MM.1S (cell line): ENCODE results near the gene ZNF791.

ENCODE experiments used
- DNase-seq: peaks from one replicate; pipeline ENCODE4 v3.0.0-alpha.2; 2015
- H2AFZ ChIP-seq: fragments of 300-600 bp; sonication (generic); 2 replicates; pipeline ENCODE4 v1.6.0; 2016; ENCODE audit warnings: antibody characterized with exemption, low read length
- H3F3A ChIP-seq: fragments of 300-600 bp; sonication (generic); 2 replicates; pipeline ENCODE4 v1.6.1; 2016; ENCODE audit warnings: mild to moderate bottlenecking, antibody characterized with exemption, low read length, moderate library complexity, mixed read lengths; ENCODE audit not compliant: insufficient read depth
- H3K27ac ChIP-seq: fragments of 300-600 bp; sonication (generic); 2 replicates; pipeline ENCODE4 v1.5.1; 2016; ENCODE audit warnings: mild to moderate bottlenecking, low read length
- H3K27me3 ChIP-seq: fragments of 300-600 bp; sonication (generic); replicated peaks from 2 replicates; pipeline ENCODE4 v1.6.0; 2016; ENCODE audit warnings: low read length; ENCODE audit not compliant: insufficient read depth
- H3K36me3 ChIP-seq: fragments of 300-600 bp; sonication (generic); replicated peaks from 2 replicates; pipeline ENCODE4 v1.6.1; 2016; ENCODE audit warnings: mild to moderate bottlenecking, low read length, mixed read lengths; ENCODE audit not compliant: insufficient read depth
- H3K4me1 ChIP-seq: fragments of 300-600 bp; sonication (generic); 2 replicates; pipeline ENCODE4 v1.6.1; 2016; ENCODE audit warnings: low read length, mixed read lengths
- H3K4me2 ChIP-seq: fragments of 300-600 bp; sonication (generic); 2 replicates; pipeline ENCODE4 v1.6.0; 2016; ENCODE audit warnings: low read depth, low read length
- H3K4me3 ChIP-seq: fragments of 300-600 bp; sonication (generic); 2 replicates; pipeline ENCODE4 v1.5.1; 2016; ENCODE audit warnings: low read length, mixed read lengths
- H3K79me2 ChIP-seq: fragments of 300-600 bp; sonication (generic); 2 replicates; pipeline ENCODE4 v1.6.1; 2016; ENCODE audit warnings: mixed run types, low read length, mixed read lengths
- H3K9ac ChIP-seq: fragments of 300-600 bp; sonication (generic); 2 replicates; pipeline ENCODE4 v1.6.1; 2016; ENCODE audit warnings: low read length, mixed read lengths
- H3K9me2 ChIP-seq: fragments of 300-600 bp; sonication (generic); replicated peaks from 2 replicates; pipeline ENCODE4 v1.6.1; 2016; ENCODE audit warnings: mild to moderate bottlenecking, low read length, mixed read lengths; ENCODE audit not compliant: insufficient read depth
- H3K9me3 ChIP-seq: fragments of 300-600 bp; sonication (generic); replicated peaks from 2 replicates; pipeline ENCODE4 v1.6.1; 2016; ENCODE audit warnings: mild to moderate bottlenecking, low read length, mixed read lengths; ENCODE audit not compliant: insufficient read depth
- H4K20me1 ChIP-seq: fragments of 300-600 bp; sonication (generic); 2 replicates; pipeline ENCODE4 v1.6.1; 2016; ENCODE audit warnings: mild to moderate bottlenecking, low read length, moderate library complexity, mixed read lengths; ENCODE audit not compliant: insufficient read depth
- EZH2 ChIP-seq: fragments of 300-600 bp; sonication (generic); optimal IDR thresholded peaks from 2 replicates; pipeline ENCODE3; 2017; ENCODE audit warnings: low read depth, mild to moderate bottlenecking, antibody characterized with exemption, low read length, mixed read lengths
- EZH2phosphoT487 ChIP-seq: fragments of 300-600 bp; sonication (generic); IDR thresholded peaks from 2 replicates; pipeline ENCODE4 v1.6.1; 2018; ENCODE audit warnings: antibody characterized with exemption, low read length
- TF ChIP-seq, protein P1 (sequence below): fragments of 300-600 bp; sonication (generic); IDR thresholded peaks from 2 replicates; pipeline ENCODE4 v1.5.1; 2016; ENCODE audit warnings: antibody characterized with exemption, low read length, mixed read lengths

ZNF791 gene

GRCh38 chr19:12652219-12652618, 41.5 kb downstream of the ZNF791 start:
- TF ChIP-seq EZH2 (no peak), EZH2phosphoT487 (no peak)
- TF ChIP-seq, protein P1, sequence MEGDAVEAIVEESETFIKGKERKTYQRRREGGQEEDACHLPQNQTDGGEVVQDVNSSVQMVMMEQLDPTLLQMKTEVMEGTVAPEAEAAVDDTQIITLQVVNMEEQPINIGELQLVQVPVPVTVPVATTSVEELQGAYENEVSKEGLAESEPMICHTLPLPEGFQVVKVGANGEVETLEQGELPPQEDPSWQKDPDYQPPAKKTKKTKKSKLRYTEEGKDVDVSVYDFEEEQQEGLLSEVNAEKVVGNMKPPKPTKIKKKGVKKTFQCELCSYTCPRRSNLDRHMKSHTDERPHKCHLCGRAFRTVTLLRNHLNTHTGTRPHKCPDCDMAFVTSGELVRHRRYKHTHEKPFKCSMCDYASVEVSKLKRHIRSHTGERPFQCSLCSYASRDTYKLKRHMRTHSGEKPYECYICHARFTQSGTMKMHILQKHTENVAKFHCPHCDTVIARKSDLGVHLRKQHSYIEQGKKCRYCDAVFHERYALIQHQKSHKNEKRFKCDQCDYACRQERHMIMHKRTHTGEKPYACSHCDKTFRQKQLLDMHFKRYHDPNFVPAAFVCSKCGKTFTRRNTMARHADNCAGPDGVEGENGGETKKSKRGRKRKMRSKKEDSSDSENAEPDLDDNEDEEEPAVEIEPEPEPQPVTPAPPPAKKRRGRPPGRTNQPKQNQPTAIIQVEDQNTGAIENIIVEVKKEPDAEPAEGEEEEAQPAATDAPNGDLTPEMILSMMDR: no peak
- no peak overlapping the region for H3K27ac ChIP-seq
- H3F3A ChIP-seq: no peaks in the 10 kb centered on the region
- H3K27me3 ChIP-seq: no peaks in the 10 kb centered on the region
- no peak overlapping the region for H3K4me3 ChIP-seq
- H3K4me1 ChIP-seq: no peaks in the 10 kb centered on the region
- DNase-seq: no peak
- H3K79me2 ChIP-seq: no peaks in the 10 kb centered on the region
- H3K4me2 ChIP-seq: no peak overlapping the region
- no peaks in the 10 kb centered on the region for H3K9me3 ChIP-seq
- no peaks in the 10 kb centered on the region for H3K9me2 ChIP-seq
- no peaks in the 10 kb centered on the region for H4K20me1 ChIP-seq
- H3K9ac ChIP-seq: no peak overlapping the region
- H2AFZ ChIP-seq: no peak overlapping the region
- H3K36me3 ChIP-seq: no peaks in the 10 kb centered on the region

GRCh38 chr19:12655546-12655945, 44.8 kb downstream of the ZNF791 start:
- Histone ChIP-seq H3K36me3 (no peaks in the 10 kb centered on the region), H2AFZ (no peak overlapping the region), H3K27ac (no peak overlapping the region), H3K4me3 (no peak overlapping the region), H3K9ac (no peak overlapping the region), H3K9me3 (no peaks in the 10 kb centered on the region), H3F3A (no peaks in the 10 kb centered on the region), H3K4me2 (no peak overlapping the region), H3K79me2 (no peaks in the 10 kb centered on the region), H3K27me3 (no peaks in the 10 kb centered on the region), H4K20me1 (no peaks in the 10 kb centered on the region), H3K9me2 (no peaks in the 10 kb centered on the region), H3K4me1 (no peaks in the 10 kb centered on the region)
- no peak for TF ChIP-seq EZH2
- TF ChIP-seq, protein P1: no peak
- TF ChIP-seq EZH2phosphoT487: no peak
- no peak for DNase-seq

GRCh38 chr19:12656899-12657571, 46.3 kb downstream of the ZNF791 start:
- Histone ChIP-seq H2AFZ (no peak overlapping the region), H3K4me2 (no peak overlapping the region), H3K36me3 (no peaks in the 10 kb centered on the region)

More at GRCh38 chr19:12656899-12657571, 46.3 kb downstream of the ZNF791 start:
- no peaks in the 10 kb centered on the region for H4K20me1 ChIP-seq
- DNase-seq: no peak
- no peak overlapping the region for H3K9ac ChIP-seq
- H3K27ac ChIP-seq: no peak overlapping the region
- H3K9me2 ChIP-seq: no peaks in the 10 kb centered on the region
- no peaks in the 10 kb centered on the region for H3K4me1 ChIP-seq
- TF ChIP-seq EZH2phosphoT487: no peak
- TF ChIP-seq, protein P1: no peak
- no peak for TF ChIP-seq EZH2
- no peaks in the 10 kb centered on the region for H3K9me3 ChIP-seq
- no peaks in the 10 kb centered on the region for H3F3A ChIP-seq
- no peak overlapping the region for H3K4me3 ChIP-seq
- H3K27me3 ChIP-seq: no peaks in the 10 kb centered on the region
- no peaks in the 10 kb centered on the region for H3K79me2 ChIP-seq
